ENCODE results near the gene ZBTB25. TPM values are rescaled to one million over a fixed set of nuclear protein-coding genes. Genes with fewer than 3 reads are reported as not detected.

The ZBTB25 gene
- total RNA-seq, 6 experiments from 2014 or later = 5.7 to 8.2 (median 7.1) TPM

- Mint-ChIP-seq H3K9me3 (peaks cover 17% of the 10 kb centered on the region), H3K4me3 (peak within 1 kb of the TSS; percentile 92), H3K27me3 (ENCODE audit: insufficient read depth) (peaks cover 5% of the 10 kb centered on the region; the same call in 1 of the 2 replicates), H3K36me3 (ENCODE audit: low read depth) (peaks cover 20% of the 10 kb centered on the region), H3K27ac (peak within 1 kb of the TSS; percentile 96), H3K4me1 (ENCODE audit: low read depth) (peaks cover 47% of the 10 kb centered on the region)
- TF ChIP-seq, protein P1, sequence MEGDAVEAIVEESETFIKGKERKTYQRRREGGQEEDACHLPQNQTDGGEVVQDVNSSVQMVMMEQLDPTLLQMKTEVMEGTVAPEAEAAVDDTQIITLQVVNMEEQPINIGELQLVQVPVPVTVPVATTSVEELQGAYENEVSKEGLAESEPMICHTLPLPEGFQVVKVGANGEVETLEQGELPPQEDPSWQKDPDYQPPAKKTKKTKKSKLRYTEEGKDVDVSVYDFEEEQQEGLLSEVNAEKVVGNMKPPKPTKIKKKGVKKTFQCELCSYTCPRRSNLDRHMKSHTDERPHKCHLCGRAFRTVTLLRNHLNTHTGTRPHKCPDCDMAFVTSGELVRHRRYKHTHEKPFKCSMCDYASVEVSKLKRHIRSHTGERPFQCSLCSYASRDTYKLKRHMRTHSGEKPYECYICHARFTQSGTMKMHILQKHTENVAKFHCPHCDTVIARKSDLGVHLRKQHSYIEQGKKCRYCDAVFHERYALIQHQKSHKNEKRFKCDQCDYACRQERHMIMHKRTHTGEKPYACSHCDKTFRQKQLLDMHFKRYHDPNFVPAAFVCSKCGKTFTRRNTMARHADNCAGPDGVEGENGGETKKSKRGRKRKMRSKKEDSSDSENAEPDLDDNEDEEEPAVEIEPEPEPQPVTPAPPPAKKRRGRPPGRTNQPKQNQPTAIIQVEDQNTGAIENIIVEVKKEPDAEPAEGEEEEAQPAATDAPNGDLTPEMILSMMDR (IDR thresholded peaks at IDR 0.05) = peak; percentile 82
- DNase-seq = peak; percentile 99
These were observed 36.9 kb upstream of the ZBTB25 start, which contains the start of gene HSPA2 for GRCh38 chr14:64540208-64541202. Gene HSPA2 (plus strand): TSS chr14:64540741. CDS start chr14:64540850, 109 bp downstream.

DNA sequence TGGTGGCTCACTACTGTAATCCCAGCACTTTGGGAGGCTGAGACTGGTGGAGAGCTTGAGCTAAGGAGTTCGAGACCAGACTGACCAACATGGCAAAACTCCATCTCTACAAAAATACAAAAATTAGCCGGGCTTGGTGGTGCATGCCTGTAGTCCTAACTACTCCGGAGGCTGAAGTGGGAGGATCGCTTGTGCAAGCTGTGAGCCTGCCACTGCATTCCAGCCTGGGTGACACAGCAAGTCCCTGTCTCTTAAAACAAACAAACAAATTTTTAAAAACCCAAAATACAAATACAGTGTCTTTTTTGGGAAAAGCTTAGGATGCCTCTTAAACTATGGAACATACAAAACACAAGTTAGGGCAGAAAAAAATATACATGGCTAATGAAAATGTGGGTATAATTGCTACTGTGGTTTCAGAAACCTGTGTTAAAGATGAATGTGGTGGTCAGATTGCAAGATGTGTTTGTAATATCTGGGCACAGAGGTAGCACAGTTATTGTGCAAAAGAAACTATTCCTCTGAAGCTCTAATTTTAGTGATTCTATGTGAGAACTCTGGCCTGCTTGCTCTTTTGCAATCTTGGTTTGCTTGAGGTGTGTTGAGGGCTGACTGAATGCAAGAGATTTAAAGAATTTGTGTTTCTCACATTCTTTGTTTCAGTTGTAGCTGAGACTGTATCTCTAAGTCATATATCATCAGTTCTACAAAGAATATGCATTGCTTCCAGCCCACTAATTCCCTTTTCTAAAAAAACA is 33.0 kb upstream of the ZBTB25 start:
- peaks cover 14% of the 10 kb centered on the region for H3K36me3 Mint-ChIP-seq (ENCODE audit: low read depth)
- peak; percentile 31 for DNase-seq
- peaks cover 17% of the 10 kb centered on the region for H3K9me3 Mint-ChIP-seq
- peak overlapping the region; percentile 70 for H3K27ac Mint-ChIP-seq
- H3K27me3 Mint-ChIP-seq (ENCODE audit: insufficient read depth) = peaks cover 5% of the 10 kb centered on the region; the same call in 1 of the 2 replicates
- H3K4me1 Mint-ChIP-seq (ENCODE audit: low read depth) = peaks cover 22% of the 10 kb centered on the region
- peak overlapping the region; percentile 39; the same call in 1 of the 2 replicates for H3K4me3 Mint-ChIP-seq
- TF ChIP-seq, protein P1 (IDR thresholded peaks at IDR 0.05) = no peak

DNA sequence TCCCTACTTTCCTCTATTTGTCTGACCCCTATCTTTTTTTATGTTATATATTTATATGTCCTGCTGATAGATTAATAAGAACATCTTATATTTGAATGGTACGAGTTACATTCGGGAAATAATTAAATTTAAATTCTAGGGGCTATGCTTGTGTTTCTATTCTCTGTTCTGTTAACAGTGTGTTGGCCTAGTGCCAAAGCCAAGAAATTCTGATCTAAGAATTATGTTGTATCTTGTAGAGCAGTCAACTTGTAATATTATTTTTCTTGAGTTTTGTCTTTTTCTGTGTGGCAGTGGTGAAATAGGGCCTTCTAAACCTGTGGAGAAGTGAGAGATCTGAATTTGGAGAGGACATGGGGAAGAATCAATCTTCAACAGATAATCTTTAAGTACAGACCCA is 27.9 kb upstream of the ZBTB25 start:
- Mint-ChIP-seq H3K27ac (no peak overlapping the region), H3K27me3 (ENCODE audit: insufficient read depth) (no peaks in the 10 kb centered on the region), H3K36me3 (ENCODE audit: low read depth) (peaks cover 18% of the 10 kb centered on the region), H3K9me3 (no peaks in the 10 kb centered on the region), H3K4me1 (ENCODE audit: low read depth) (peaks cover 27% of the 10 kb centered on the region), H3K4me3 (no peak overlapping the region)
- no peak for DNase-seq
- TF ChIP-seq, protein P1 (IDR thresholded peaks at IDR 0.05) = no peak

GRCh38 chr14:64525354-64525753 is 21.7 kb upstream of the ZBTB25 start:
- H3K4me1 Mint-ChIP-seq (ENCODE audit: low read depth) = peaks cover 37% of the 10 kb centered on the region
- no peaks in the 10 kb centered on the region; the same call in 1 of the 2 replicates for H3K27me3 Mint-ChIP-seq (ENCODE audit: insufficient read depth)
- TF ChIP-seq, protein P1 (IDR thresholded peaks at IDR 0.05) = no peak
- H3K9me3 Mint-ChIP-seq = no peaks in the 10 kb centered on the region
- no peak overlapping the region; the same call in 1 of the 2 replicates for H3K27ac Mint-ChIP-seq
- peaks cover 31% of the 10 kb centered on the region for H3K36me3 Mint-ChIP-seq (ENCODE audit: low read depth)
- DNase-seq = no peak
- no peak overlapping the region for H3K4me3 Mint-ChIP-seq

GRCh38 chr14:64522591-64523355 is 19.1 kb upstream of the ZBTB25 start:
- Mint-ChIP-seq H3K27me3 (ENCODE audit: insufficient read depth) (no peaks in the 10 kb centered on the region; the same call in 1 of the 2 replicates), H3K27ac (no peak overlapping the region), H3K4me1 (ENCODE audit: low read depth) (peaks cover 19% of the 10 kb centered on the region; the same call in 1 of the 2 replicates), H3K9me3 (no peaks in the 10 kb centered on the region), H3K4me3 (no peak overlapping the region), H3K36me3 (ENCODE audit: low read depth) (peaks cover 18% of the 10 kb centered on the region)
- TF ChIP-seq, protein P1 (IDR thresholded peaks at IDR 0.05) = no peak
- DNase-seq = no peak
